HG02763 (cell line): ENCODE measurements around the gene IRF2BP2.

ENCODE experiments used
- ATAC-seq: cut with Tn5 transposase; IDR thresholded peaks from one replicate; pipeline ENCODE4 v1.9.1; 2021; ENCODE audit warnings: mild to moderate bottlenecking, moderate library complexity; ENCODE audit not compliant: unreplicated experiment

IRF2BP2 gene

DNA sequence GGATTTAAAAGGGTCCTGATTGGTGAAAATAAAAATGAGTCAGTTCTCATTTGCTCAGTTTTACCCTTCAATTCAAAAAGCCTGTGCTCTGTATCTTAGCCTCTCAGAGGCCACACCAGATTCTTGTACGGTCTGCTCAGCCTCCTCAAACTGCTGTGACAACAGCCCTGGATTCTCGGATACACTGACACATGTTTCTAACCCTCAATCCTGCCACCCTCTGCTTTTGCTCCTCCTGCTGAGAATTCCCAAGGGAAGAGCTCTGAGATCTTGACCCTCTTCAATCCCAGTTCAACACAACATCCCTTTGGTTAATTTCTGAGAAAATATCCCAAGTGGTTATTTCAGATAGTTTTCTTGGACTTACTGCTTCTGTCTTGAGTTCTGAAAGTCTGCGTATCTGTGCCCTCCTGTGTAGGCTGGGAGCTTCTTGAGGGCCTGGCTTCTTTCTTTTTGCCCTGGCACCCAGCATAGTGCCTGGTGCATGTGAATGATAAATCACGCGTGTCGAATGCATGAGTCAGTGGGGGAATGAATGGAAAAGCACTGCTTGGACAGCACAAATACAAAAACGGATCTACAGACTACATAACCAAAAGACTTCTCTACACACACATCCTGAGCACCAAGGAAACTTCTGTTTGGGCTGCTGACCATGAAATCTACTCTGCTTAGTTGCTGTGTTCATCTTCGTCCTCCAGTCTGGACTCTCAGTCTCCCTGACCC lies 24.5 kb downstream of the IRF2BP2 start:
- no peak for ATAC-seq

DNA sequence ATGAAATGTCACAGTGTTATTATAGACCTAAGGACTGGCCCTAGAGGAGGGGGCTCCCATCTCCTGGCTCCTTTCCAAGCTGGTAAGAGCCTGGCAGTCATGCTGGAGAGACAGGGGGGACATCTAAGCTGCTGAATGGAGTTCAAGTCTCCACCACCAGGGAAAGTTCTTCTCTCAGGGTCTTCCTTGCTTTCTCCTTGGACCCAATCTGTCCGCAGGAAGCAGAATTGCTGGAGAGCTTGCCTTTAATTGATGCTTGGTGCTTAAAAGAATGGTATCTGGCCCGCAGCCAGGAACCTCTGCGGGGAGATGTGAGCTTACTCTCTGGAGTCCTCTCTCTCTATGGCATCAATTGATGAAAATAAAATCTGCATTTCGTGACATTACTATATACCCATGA lies 25.1 kb downstream of the IRF2BP2 start:
- no peak for ATAC-seq

GRCh38 chr1:234584420-234584805 lies 25.6 kb downstream of the IRF2BP2 start:
- no peak for ATAC-seq

- ATAC-seq, result no peak
Measured at GRCh38 chr1:234583755-234584419, 26.1 kb downstream of the IRF2BP2 start.

DNA sequence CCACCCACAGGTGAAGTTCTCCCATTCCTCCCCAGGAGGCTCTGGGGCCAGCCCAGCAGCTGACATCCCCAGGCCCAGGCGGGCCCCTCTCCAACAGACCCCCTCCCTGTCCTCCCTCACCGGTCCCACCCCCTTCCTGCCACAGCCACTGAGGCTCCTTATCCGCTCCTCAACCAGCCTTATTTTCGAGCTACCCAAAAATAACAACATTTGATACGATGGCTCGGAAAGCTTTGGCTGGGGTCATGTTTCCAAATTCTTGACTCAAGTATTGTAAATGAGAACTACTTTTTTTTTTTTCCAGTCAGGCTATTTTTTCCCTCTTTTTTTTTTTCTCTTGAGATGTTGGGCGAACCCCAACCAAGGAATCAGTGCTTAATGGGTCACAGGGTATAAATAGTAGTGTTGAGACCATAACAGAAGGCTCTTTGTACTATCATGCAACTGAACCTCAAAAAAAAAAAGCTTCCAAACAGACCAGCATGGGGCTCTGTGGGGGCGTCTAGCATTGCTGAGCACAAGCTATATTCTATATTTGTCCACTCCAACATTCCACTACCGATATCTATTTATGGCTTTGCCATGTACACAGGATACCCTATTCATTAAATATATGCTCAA lies 27.2 kb downstream of the IRF2BP2 start:
- no peak for ATAC-seq

DNA sequence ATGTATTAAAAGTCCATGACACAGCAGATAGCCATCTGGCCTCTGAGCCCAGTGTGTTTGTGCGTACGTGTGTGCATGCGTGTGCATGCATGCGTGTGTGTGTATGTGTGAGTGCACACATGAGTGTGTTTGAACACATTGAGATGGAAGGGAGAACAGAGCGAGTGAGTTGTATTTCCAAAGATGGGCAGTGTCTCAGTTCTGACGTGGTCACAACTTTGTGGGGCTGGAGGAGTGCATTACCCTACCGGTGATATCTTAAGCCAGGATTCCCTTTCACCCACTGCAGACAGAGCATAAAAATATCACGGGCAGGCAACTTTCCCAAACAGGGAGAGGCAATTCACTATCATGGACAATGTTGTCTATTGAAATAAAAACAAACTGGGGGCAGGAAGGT lies 27.8 kb downstream of the IRF2BP2 start:
- ATAC-seq, result no peak

DNA sequence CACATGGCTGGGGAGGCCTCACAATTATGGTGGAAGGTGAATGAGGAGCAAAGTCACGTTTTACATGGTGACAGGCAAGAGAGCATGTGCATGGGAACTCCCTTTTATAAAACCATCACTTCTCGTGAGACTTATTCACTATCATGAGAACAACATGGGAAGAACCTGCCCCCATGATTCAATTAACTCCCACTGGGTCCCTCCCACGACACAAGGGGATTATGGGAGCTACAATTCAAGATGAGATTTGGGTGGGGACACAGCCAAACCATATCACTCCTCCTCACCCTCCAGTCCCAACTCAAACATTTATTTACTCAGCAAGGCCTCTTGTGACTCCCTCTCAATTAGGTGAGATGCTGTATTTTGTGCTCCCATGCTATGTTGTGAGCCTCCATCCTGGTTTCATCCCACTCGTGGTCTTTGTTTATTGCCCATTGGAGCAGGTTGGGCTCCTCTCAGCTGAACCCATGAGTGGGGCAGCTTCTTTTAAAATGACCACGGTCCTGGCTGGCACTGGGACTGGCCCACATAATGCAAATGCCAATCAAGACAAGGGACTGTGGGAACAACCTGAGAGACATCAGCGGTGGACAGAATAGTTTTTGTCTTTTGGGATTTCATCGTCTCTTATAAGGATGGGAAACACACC lies 28.8 kb downstream of the IRF2BP2 start:
- ATAC-seq, result no peak

GRCh38 chr1:234579967-234580366 lies 30.0 kb downstream of the IRF2BP2 start:
- ATAC-seq, result no peak

DNA sequence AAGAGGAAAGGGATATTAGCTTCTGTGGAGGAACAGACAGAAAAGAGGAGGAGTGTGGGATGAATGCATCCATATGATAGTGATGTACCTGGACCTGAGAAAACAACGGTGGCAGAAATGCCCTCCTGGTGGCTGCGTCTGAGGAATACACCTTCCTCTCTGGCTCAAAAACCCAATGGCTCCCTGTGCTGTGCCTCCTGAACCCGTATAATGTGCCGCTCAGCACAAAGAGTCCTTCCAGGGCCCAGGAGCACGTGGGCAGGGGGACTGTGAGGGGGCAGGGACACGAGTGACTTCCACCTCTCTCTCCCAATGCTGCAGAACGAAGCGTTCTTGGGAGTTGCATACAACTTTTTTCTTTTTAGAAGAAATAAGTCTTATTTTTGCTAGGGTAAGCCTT lies 31.2 kb downstream of the IRF2BP2 start:
- ATAC-seq, result no peak

DNA sequence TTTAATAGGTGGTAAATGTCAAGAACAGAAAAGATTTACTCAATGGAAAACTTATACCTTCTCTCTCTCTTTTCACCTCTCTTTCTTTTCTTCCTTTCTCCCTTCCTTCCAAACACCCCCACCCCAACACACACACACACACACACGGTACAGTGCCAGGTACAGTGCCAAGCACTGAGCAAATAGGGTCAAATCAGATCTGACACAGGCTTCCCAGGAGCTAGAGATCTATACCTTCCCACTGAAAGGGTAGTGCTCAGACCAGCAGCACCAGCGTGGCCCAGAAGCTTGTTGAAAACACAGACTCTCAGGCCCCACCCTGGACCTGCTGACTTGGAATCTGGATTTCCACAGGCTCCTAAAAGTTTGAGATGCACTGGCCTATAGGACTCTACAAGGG lies 31.9 kb downstream of the IRF2BP2 start:
- ATAC-seq, result no peak

DNA sequence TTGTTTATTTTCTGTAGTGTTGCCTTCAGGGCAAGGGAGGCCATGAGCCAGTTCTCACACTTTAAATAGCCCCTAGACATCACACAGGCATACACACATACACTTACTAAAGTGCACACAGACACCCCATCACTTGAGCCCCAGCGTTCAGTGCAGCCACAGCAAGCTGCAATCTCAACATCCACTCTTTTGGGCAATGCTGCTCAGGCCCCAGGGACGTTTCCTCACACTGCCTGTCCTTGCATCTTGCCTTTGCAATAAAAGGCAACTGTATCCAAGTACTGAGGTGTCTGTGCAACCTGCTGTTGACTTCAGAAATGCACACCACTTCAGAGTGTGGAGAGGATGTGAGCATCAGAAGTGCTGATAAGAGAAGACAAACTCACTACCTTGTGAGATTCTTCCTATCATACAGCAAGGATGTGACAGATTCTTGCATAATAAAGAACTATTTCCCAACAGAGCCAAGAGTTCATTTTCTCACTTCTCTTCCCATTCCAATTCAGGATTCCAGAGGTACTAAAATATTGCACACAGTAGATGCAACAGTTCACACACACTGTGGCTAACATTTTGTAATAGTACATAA lies 36.2 kb downstream of the IRF2BP2 start:
- ATAC-seq, result no peak

DNA sequence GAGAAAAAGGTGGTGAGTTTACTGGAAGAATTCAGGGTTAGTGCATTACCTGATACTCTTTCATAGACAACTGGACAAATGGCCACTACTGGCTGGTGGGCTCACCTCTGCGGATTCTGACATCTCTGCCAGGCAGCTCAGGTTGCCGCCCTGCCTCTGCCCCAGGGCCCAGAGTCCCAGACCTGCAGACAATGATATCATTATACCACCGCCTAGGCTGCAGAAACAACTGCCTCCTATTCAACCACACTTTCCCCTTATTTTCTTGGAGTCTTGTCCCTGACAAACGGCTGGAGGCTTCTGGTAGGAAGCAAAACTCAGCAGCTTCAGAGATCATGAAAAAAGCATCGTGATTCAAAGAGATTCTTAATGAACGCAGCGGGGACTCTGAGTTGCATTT lies 37.0 kb downstream of the IRF2BP2 start:
- no peak for ATAC-seq

- ATAC-seq, result no peak
Measured at GRCh38 chr1:234571702-234572101, 38.3 kb downstream of the IRF2BP2 start.

DNA sequence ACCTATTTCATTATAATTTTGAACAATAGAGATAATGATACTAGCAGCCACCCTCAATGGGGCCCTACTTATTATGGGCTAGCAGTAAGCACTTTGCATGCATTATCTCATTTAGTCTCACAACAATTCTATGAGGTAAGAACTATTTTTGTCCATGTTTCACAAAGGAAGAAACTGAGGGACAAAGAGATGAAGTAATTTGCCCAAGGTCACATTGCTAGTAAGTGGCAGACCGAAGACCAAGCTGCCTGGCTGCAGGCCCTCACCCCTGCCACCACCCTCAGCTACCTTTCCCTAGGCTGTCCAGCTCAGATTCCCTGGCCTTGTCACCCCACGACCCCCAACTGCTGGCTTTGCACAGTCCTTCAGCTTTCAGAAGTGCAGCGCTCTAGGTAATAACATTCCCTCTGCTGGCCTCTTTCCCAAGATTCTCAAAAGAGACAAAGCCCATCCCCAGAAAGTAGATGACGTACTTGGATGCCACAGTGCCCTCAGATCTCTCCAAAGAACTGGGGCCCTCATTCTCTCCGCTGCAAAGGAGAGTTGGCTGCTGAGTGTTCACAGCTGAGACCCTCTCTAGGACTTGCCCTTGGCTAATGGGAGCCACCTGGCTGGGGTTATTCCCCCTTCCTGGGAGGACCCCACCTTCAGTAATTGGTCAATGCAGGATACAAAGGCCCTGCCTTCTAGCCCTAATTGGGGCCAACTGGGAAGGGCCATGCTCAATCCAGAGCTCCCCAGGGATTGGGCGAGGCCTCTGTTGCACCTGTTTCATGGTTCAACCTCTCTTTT lies 39.5 kb downstream of the IRF2BP2 start:
- ATAC-seq, result no peak

GRCh38 chr1:234568345-234568744 lies 41.6 kb downstream of the IRF2BP2 start:
- no peak for ATAC-seq

DNA sequence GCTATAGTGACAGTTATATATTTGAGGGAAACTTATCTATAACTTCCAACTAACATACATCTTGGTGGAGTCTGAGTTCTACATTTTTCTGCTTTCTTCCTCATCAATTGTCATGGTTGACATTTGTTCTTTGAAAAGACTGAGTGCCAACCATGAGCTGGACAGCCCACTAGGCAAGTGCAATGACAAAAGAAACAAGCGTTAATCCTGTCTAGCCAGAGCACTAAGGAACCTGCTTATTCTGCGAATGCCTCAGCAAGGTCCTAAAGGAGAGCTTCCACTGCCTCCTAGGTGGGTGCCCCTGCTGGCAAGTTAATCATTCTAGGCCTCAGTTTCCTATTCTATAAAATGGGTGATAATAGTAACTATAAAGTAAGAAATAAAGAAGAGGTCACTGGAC lies 44.8 kb downstream of the IRF2BP2 start:
- ATAC-seq, result no peak

DNA sequence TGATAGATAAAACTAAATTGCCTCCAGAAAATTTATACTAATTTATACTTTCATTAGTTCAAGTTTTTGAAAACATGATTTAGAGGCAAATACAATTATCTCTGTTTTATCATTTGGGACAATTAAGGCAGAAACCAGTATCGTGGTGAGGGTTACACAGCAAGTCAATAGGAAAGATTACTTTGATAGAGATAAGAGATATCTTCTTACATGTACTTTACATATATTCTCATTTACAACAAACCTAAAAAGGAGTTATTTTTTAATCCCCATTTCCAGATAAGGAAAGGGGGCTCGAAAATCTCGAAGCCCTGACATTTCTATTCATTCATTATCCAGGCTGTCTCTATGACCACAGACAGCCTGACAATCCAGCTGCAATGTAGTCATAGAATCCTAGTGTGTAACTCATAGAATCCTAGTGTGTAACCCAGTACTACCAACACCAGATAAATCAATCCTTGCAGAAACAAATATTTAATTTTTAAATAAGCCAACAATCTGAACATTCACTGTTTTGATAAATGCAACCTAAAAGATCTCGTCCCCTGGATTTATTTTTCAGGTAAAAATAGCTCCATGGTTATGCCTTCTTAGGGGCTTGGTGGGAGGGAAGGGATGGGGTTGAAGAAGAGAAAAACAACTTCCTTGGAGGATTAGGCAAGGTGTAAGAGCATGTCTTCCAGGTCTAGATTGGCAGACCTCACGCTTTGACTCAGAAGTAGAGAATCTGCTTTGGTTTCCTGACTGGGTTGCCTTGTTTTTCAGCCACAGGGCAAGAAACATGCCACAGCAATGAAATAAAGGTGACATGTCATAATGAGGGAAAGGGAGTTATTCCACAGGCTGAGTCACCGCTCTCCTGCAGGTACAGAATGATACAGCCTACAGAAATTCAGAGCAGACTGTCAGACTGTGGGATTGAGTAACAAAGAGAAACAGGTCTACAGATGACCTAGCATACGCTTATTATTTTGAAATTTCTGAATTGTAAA lies 45.6 kb downstream of the IRF2BP2 start:
- ATAC-seq, result no peak

DNA sequence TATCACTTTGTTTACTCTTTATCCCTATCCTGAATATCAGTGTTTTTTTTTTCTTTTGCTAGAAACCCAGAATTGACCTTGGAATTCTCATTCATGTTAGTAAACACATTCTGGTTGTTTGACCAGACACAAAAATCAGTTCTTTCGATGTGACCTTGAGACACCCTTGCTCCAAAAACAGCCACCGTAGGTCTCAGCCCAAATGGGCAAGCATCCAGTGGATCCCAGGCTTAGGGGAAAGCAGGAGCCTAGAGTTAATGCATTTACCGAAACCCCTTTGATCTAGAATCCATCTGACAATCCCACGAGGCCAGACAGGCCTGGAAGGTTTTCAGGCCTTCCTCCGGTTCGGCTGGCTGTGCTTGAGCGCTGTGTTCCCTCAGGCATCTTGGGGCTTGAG lies 47.6 kb downstream of the IRF2BP2 start:
- no peak for ATAC-seq

- ATAC-seq, result no peak
Measured at GRCh38 chr1:234561319-234561718, 48.7 kb downstream of the IRF2BP2 start.
